BE2C (cell line): ENCODE data around the gene APOBEC3A.
"Not testable (repeated sequence)": the region's sequence is repeated elsewhere in the genome, so short reads cannot be mapped to it uniquely, and the experiment has no call there.

Experiments
- DNase-seq: peaks from one replicate; pipeline ENCODE4 v3.0.0-alpha.2; 2020
- H3K27me3 ChIP-seq: fragments of 250-450 bp; sonication (Bioruptor Pico); 2 replicates; pipeline ENCODE4 v1.5.1; 2020; ENCODE audit warnings: mild to moderate bottlenecking
- H3K36me3 ChIP-seq: fragments of 250-450 bp; sonication (Bioruptor Pico); 2 replicates; pipeline ENCODE4 v1.5.1; 2020; ENCODE audit warnings: mild to moderate bottlenecking
- H3K4me1 ChIP-seq: fragments of 250-450 bp; sonication (Bioruptor Pico); 2 replicates; pipeline ENCODE4 v1.5.1; 2020
- H3K4me3 ChIP-seq: 2 replicates; pipeline ENCODE4 v1.5.1; 2011; ENCODE audit warnings: low read depth, low read length
- H3K9me3 ChIP-seq: fragments of 250-450 bp; sonication (Bioruptor Pico); 2 replicates; pipeline ENCODE4 v1.5.1; 2020
- TF ChIP-seq, protein P1 (sequence below): IDR thresholded peaks from 2 replicates; pipeline ENCODE4 v1.5.1; 2012; ENCODE audit warnings: mild to moderate bottlenecking, low read depth, low read length

The APOBEC3A gene

GRCh38 chr22:38971791-38972190, 14.4 kb downstream of the APOBEC3A start:
- H3K4me1 ChIP-seq = no peaks in the 10 kb centered on the region
- no peaks in the 10 kb centered on the region for H3K9me3 ChIP-seq
- H3K4me3 ChIP-seq = no peak overlapping the region
- H3K27me3 ChIP-seq = peaks cover 5% of the 10 kb centered on the region
- no peak for DNase-seq
- TF ChIP-seq, protein P1, sequence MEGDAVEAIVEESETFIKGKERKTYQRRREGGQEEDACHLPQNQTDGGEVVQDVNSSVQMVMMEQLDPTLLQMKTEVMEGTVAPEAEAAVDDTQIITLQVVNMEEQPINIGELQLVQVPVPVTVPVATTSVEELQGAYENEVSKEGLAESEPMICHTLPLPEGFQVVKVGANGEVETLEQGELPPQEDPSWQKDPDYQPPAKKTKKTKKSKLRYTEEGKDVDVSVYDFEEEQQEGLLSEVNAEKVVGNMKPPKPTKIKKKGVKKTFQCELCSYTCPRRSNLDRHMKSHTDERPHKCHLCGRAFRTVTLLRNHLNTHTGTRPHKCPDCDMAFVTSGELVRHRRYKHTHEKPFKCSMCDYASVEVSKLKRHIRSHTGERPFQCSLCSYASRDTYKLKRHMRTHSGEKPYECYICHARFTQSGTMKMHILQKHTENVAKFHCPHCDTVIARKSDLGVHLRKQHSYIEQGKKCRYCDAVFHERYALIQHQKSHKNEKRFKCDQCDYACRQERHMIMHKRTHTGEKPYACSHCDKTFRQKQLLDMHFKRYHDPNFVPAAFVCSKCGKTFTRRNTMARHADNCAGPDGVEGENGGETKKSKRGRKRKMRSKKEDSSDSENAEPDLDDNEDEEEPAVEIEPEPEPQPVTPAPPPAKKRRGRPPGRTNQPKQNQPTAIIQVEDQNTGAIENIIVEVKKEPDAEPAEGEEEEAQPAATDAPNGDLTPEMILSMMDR = no peak
- no peaks in the 10 kb centered on the region for H3K36me3 ChIP-seq

DNA sequence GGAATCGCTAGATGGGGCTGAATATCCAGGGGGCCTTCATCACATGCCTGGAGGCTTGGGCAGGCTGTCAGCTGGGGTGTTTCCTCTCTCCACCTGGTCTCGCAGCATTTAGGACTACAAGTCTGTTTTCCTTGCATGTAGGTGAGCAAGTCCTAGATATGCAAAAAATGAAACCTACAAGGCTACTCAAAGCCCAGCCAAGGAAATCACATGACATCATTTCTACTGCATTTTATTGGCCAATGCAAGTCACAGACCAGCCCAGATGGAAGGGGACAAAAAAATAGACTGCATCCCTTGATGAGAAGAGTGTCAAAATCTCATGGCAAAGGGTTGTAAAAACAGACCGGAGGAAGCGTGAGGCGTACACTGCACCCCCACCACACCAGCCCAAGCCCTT, 15.1 kb downstream of the APOBEC3A start:
- H3K27me3 ChIP-seq = peaks cover 5% of the 10 kb centered on the region
- TF ChIP-seq, protein P1 = no peak
- no peaks in the 10 kb centered on the region for H3K4me1 ChIP-seq
- H3K4me3 ChIP-seq = no peak overlapping the region
- H3K36me3 ChIP-seq = no peaks in the 10 kb centered on the region
- DNase-seq = no peak
- H3K9me3 ChIP-seq = no peaks in the 10 kb centered on the region

DNA sequence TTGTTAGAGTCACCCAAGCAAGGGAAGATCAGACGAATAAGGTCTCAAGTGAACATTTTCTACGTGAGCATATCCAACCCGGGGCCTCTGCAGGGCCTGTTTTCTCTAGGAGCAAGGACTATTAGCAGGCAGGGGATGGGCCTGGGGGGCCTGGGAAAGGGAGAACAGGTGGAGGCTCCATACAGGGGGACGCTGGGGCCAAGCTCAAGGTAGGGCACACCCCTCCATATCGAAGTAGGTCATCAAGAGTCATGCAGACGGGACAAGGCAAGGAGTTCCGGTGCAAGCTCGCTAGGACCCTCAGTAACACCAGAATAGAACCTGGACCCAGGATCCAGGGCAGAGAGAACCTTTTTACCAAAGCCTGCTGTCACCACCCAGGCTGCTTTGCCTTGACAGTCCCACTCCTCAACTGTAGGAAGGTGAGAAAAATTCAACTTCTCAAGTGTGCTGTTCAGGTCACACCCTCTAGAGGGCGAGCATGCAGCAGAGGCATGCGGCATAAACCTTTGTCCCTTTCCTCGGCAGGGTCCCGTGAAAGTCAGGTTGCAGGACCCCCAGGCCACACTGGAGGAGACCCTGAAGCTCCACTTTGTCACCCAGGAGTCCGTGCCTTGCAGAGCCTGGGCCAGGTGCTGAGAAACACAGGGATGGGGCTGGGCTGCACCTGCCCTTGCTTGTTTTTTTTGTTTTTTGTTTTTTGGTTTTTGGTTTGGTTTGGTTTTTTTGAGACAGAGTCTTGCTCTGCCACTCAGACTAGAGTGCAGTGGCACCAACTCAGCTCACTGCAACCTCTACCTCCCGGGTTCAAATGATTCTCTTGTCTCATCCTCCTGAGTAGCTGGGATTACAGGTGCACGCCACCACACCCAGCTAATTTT, 16.1 kb downstream of the APOBEC3A start:
- Histone ChIP-seq H3K36me3 (no peaks in the 10 kb centered on the region), H3K9me3 (no peaks in the 10 kb centered on the region), H3K27me3 (peaks cover 5% of the 10 kb centered on the region), H3K4me3 (no peak overlapping the region), H3K4me1 (no peaks in the 10 kb centered on the region)
- TF ChIP-seq, protein P1 = peak; percentile 93
- peak; percentile 66 for DNase-seq

GRCh38 chr22:38974170-38974825, 16.9 kb downstream of the APOBEC3A start:
- H3K27me3 ChIP-seq = peaks cover 5% of the 10 kb centered on the region
- H3K4me1 ChIP-seq = no peaks in the 10 kb centered on the region
- TF ChIP-seq, protein P1 = no peak
- no peaks in the 10 kb centered on the region for H3K36me3 ChIP-seq
- no peaks in the 10 kb centered on the region for H3K9me3 ChIP-seq
- H3K4me3 ChIP-seq = no peak overlapping the region
- DNase-seq = no peak

DNA sequence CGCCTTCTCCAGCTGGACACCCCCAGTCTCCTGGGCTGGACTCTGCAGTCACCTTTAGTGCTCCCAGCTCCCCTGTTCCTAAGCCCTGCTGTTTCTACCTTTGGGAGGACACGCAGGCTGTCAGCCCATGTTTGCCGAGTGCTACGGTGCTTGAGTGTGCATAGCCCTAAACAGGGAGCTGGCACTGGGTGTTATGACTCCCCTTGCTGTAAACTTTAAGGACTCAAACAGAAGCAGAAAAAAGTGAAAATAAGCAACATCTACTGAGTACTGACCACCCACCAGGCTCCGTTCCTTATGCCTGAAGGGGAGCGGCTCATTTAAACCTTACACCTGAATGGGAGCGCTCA, 17.4 kb downstream of the APOBEC3A start:
- DNase-seq = no peak
- no peaks in the 10 kb centered on the region for H3K4me1 ChIP-seq
- no peaks in the 10 kb centered on the region for H3K9me3 ChIP-seq
- peaks cover 5% of the 10 kb centered on the region for H3K27me3 ChIP-seq
- H3K4me3 ChIP-seq = no peak overlapping the region
- TF ChIP-seq, protein P1 = no peak
- H3K36me3 ChIP-seq = no peaks in the 10 kb centered on the region

- not testable (repeated sequence) for H3K9me3 ChIP-seq, H3K36me3 ChIP-seq, H3K4me1 ChIP-seq, H3K27me3 ChIP-seq, H3K4me3 ChIP-seq, DNase-seq
These were observed 19.9 kb downstream of the APOBEC3A start for GRCh38 chr22:38977289-38977688.

- not testable (repeated sequence) for H3K4me1 ChIP-seq, H3K9me3 ChIP-seq, DNase-seq, H3K27me3 ChIP-seq, H3K4me3 ChIP-seq, H3K36me3 ChIP-seq
These were observed 23.2 kb downstream of the APOBEC3A start for GRCh38 chr22:38980587-38980986.
